Activated CD4-positive, CD25-positive, alpha-beta regulatory T cell treated with anti-CD3 and anti-CD28 coated beads, Interleukin-2, amount 50 U/mL, for 24 hours (primary cell): ENCODE measurements around the gene GZMB.
A peak's percentile ranks its signal among the peaks of the same experiment; 100 is the strongest.
"Not testable (repeated sequence)": the region's sequence is repeated elsewhere in the genome, so short reads cannot be mapped to it uniquely, and the experiment has no call there.

Experiments
- ATAC-seq, 2 donors: fragments of 150-1000 bp; cut with Tn5 transposase; one replicate each; pipeline ENCODE4 v1.10.0; 2021; ENCODE audit warnings: mild to moderate bottlenecking in 1 of 2, moderate library complexity in 1 of 2

GZMB gene

GRCh38 chr14:24630872-24631477, 3.0 kb downstream of the GZMB start:
- no peak for ATAC-seq

GRCh38 chr14:24630087-24630871, 3.7 kb downstream of the GZMB start:
- no peak for ATAC-seq

GRCh38 chr14:24629521-24629920, 4.5 kb downstream of the GZMB start:
- no peak for ATAC-seq

- ATAC-seq: no peak
These were observed 20.2 kb downstream of the GZMB start for GRCh38 chr14:24613747-24614146.

GRCh38 chr14:24613241-24613640, 20.7 kb downstream of the GZMB start:
- ATAC-seq: no peak

GRCh38 chr14:24612196-24612595, 21.8 kb downstream of the GZMB start:
- ATAC-seq: no peak

- peak; percentile 62 for ATAC-seq
These were observed 24.2 kb downstream of the GZMB start, which contains the start of gene GZMH for GRCh38 chr14:24609655-24610344. Gene GZMH, minus strand, starts transcription at chr14:24609685. Its CDS starts 72 bp downstream, at chr14:24609613.

- no peak for ATAC-seq
These were observed 26.1 kb downstream of the GZMB start for GRCh38 chr14:24607635-24608514.

- ATAC-seq: no peak
These were observed 26.9 kb downstream of the GZMB start for GRCh38 chr14:24607081-24607480.

GRCh38 chr14:24606297-24606696, 27.7 kb downstream of the GZMB start:
- ATAC-seq: no peak

- peak; percentile 64 to 74 for ATAC-seq
These were observed 28.4 kb downstream of the GZMB start for GRCh38 chr14:24605435-24606190.

- no peak for ATAC-seq
These were observed 36.6 kb downstream of the GZMB start for GRCh38 chr14:24597403-24597802.

- no peak for ATAC-seq
These were observed 38.7 kb downstream of the GZMB start for GRCh38 chr14:24595073-24595808.

- ATAC-seq: not testable (repeated sequence)
These were observed 43.0 kb downstream of the GZMB start for GRCh38 chr14:24591004-24591403.

GRCh38 chr14:24584402-24584801, 49.6 kb downstream of the GZMB start:
- ATAC-seq: not testable (repeated sequence)
